Measurements from ENCODE around the gene KIAA1671. TPM values are rescaled to one million over a fixed set of nuclear protein-coding genes. Genes with fewer than 3 reads are reported as not detected.

The KIAA1671 gene
- total RNA-seq, 1 donor from 2014 or later = 11.4 TPM

GRCh38 chr22:24981656-24982055 lies 29.1 kb downstream of the KIAA1671 start:
- H3K4me1 Mint-ChIP-seq = peaks cover 17% of the 10 kb centered on the region
- no peaks in the 10 kb centered on the region for H3K9me3 Mint-ChIP-seq
- DNase-seq = no peak
- H3K36me3 Mint-ChIP-seq (ENCODE audit: low read depth) = no peaks in the 10 kb centered on the region
- H3K4me3 Mint-ChIP-seq = no peak overlapping the region
- intact Hi-C loops (cut with micrococcal nuclease) = no loop called here
- H3K27ac Mint-ChIP-seq = no peak overlapping the region
- peaks cover 11% of the 10 kb centered on the region for H3K27me3 Mint-ChIP-seq

- H3K4me1 Mint-ChIP-seq = peaks cover 21% of the 10 kb centered on the region
Observed at GRCh38 chr22:24982301-24983056, 30.0 kb downstream of the KIAA1671 start.

GRCh38 chr22:24983151-24983550 lies 30.6 kb downstream of the KIAA1671 start:
- no peaks in the 10 kb centered on the region for H3K36me3 Mint-ChIP-seq (ENCODE audit: low read depth)
- H3K27ac Mint-ChIP-seq = no peak overlapping the region
- DNase-seq = no peak
- H3K27me3 Mint-ChIP-seq = peaks cover 12% of the 10 kb centered on the region
- H3K9me3 Mint-ChIP-seq = no peaks in the 10 kb centered on the region
- H3K4me1 Mint-ChIP-seq = peaks cover 22% of the 10 kb centered on the region
- no peak overlapping the region for H3K4me3 Mint-ChIP-seq
- intact Hi-C loops (cut with micrococcal nuclease) = no loop called here

More at GRCh38 chr22:24982301-24983056, 30.0 kb downstream of the KIAA1671 start:
- DNase-seq = no peak
- intact Hi-C loops (cut with micrococcal nuclease) = no loop called here
- Mint-ChIP-seq H3K27me3 (peaks cover 11% of the 10 kb centered on the region), H3K36me3 (ENCODE audit: low read depth) (no peaks in the 10 kb centered on the region), H3K9me3 (no peaks in the 10 kb centered on the region), H3K4me3 (no peak overlapping the region), H3K27ac (no peak overlapping the region)

- Mint-ChIP-seq H3K27me3 (peaks cover 14% of the 10 kb centered on the region), H3K36me3 (ENCODE audit: low read depth) (no peaks in the 10 kb centered on the region)
- intact Hi-C loops (cut with micrococcal nuclease) = no loop called here
Observed at GRCh38 chr22:24984122-24984521, 31.6 kb downstream of the KIAA1671 start.

GRCh38 chr22:24985826-24986214 lies 33.3 kb downstream of the KIAA1671 start:
- DNase-seq = peak; percentile 71
- peaks cover 23% of the 10 kb centered on the region for H3K4me1 Mint-ChIP-seq
- peaks cover 14% of the 10 kb centered on the region for H3K27me3 Mint-ChIP-seq
- peak overlapping the region; percentile 9 for H3K4me3 Mint-ChIP-seq
- H3K27ac Mint-ChIP-seq = peak overlapping the region; percentile 49
- intact Hi-C loops (cut with micrococcal nuclease) = no loop called here
- no peaks in the 10 kb centered on the region for H3K9me3 Mint-ChIP-seq
- no peaks in the 10 kb centered on the region for H3K36me3 Mint-ChIP-seq (ENCODE audit: low read depth)

More at GRCh38 chr22:24984122-24984521, 31.6 kb downstream of the KIAA1671 start:
- no peak for DNase-seq
- no peak overlapping the region for H3K4me3 Mint-ChIP-seq
- H3K27ac Mint-ChIP-seq = no peak overlapping the region
- H3K4me1 Mint-ChIP-seq = peaks cover 22% of the 10 kb centered on the region
- no peaks in the 10 kb centered on the region for H3K9me3 Mint-ChIP-seq

GRCh38 chr22:24986816-24987215 lies 34.3 kb downstream of the KIAA1671 start:
- peak; percentile 79 for DNase-seq
- Mint-ChIP-seq H3K9me3 (no peaks in the 10 kb centered on the region), H3K36me3 (ENCODE audit: low read depth) (no peaks in the 10 kb centered on the region), H3K4me3 (peak overlapping the region; percentile 44), H3K27me3 (peaks cover 14% of the 10 kb centered on the region), H3K27ac (peak overlapping the region; percentile 34), H3K4me1 (peaks cover 28% of the 10 kb centered on the region)
- intact Hi-C loops (cut with micrococcal nuclease) = no loop called here

GRCh38 chr22:24989135-24989534 lies 36.6 kb downstream of the KIAA1671 start:
- intact Hi-C loops (cut with micrococcal nuclease) = no loop called here
- Mint-ChIP-seq H3K36me3 (ENCODE audit: low read depth) (no peaks in the 10 kb centered on the region), H3K27me3 (peaks cover 10% of the 10 kb centered on the region), H3K4me3 (no peak overlapping the region), H3K27ac (no peak overlapping the region), H3K9me3 (no peaks in the 10 kb centered on the region), H3K4me1 (peaks cover 46% of the 10 kb centered on the region)
- no peak for DNase-seq

GRCh38 chr22:24989541-24989951 lies 37.0 kb downstream of the KIAA1671 start:
- Mint-ChIP-seq H3K27ac (no peak overlapping the region), H3K4me1 (peaks cover 50% of the 10 kb centered on the region), H3K9me3 (no peaks in the 10 kb centered on the region), H3K4me3 (no peak overlapping the region), H3K27me3 (peaks cover 8% of the 10 kb centered on the region), H3K36me3 (ENCODE audit: low read depth) (no peaks in the 10 kb centered on the region)
- DNase-seq = no peak
- intact Hi-C loops (cut with micrococcal nuclease) = no loop called here

- Mint-ChIP-seq H3K4me1 (peaks cover 51% of the 10 kb centered on the region), H3K27ac (no peak overlapping the region), H3K27me3 (peaks cover 8% of the 10 kb centered on the region), H3K4me3 (no peak overlapping the region), H3K9me3 (no peaks in the 10 kb centered on the region), H3K36me3 (ENCODE audit: low read depth) (no peaks in the 10 kb centered on the region)
- DNase-seq = no peak
- intact Hi-C loops (cut with micrococcal nuclease) = loop anchor here (5.0 kb wide), 2 partner anchors 37 to 757 kb away; no protein-coding TSS in a partner anchor
Observed at GRCh38 chr22:24990344-24990905, 37.9 kb downstream of the KIAA1671 start.

GRCh38 chr22:24992946-24993345 lies 40.4 kb downstream of the KIAA1671 start:
- DNase-seq = peak; percentile 60
- H3K36me3 Mint-ChIP-seq (ENCODE audit: low read depth) = no peaks in the 10 kb centered on the region
- no peak overlapping the region for H3K4me3 Mint-ChIP-seq
- no peaks in the 10 kb centered on the region for H3K9me3 Mint-ChIP-seq
- peaks cover 9% of the 10 kb centered on the region for H3K27me3 Mint-ChIP-seq
- peaks cover 51% of the 10 kb centered on the region for H3K4me1 Mint-ChIP-seq
- intact Hi-C loops (cut with micrococcal nuclease) = loop anchor here (5.0 kb wide), 2 partner anchors 34 to 754 kb away; no protein-coding TSS in a partner anchor
- H3K27ac Mint-ChIP-seq = peak overlapping the region; percentile 87

- DNase-seq = peak; percentile 89
- H3K4me1 Mint-ChIP-seq = peaks cover 50% of the 10 kb centered on the region
- H3K4me3 Mint-ChIP-seq = peak overlapping the region; percentile 53
- intact Hi-C loops (cut with micrococcal nuclease) = loop anchor here (1.0 to 5.0 kb wide), 4 partner anchors 33 to 753 kb away; partner anchors contain the start of gene KIAA1671
- peaks cover 6% of the 10 kb centered on the region for H3K27me3 Mint-ChIP-seq
- H3K9me3 Mint-ChIP-seq = no peaks in the 10 kb centered on the region
- peak overlapping the region; percentile 87 for H3K27ac Mint-ChIP-seq
- H3K36me3 Mint-ChIP-seq (ENCODE audit: low read depth) = no peaks in the 10 kb centered on the region
Observed at GRCh38 chr22:24994070-24994763, 41.7 kb downstream of the KIAA1671 start.

GRCh38 chr22:24995649-24996180 lies 43.2 kb downstream of the KIAA1671 start:
- Mint-ChIP-seq H3K27ac (peak overlapping the region; percentile 11), H3K9me3 (no peaks in the 10 kb centered on the region), H3K36me3 (ENCODE audit: low read depth) (no peaks in the 10 kb centered on the region), H3K4me1 (peaks cover 47% of the 10 kb centered on the region), H3K4me3 (no peak overlapping the region), H3K27me3 (peaks cover 4% of the 10 kb centered on the region)
- intact Hi-C loops (cut with micrococcal nuclease) = loop anchor here (2.0 kb wide), 1 partner anchor 59 kb away; no protein-coding TSS in a partner anchor
- DNase-seq = no peak

- DNase-seq = no peak
- peaks cover 4% of the 10 kb centered on the region for H3K27me3 Mint-ChIP-seq
- peaks cover 3% of the 10 kb centered on the region for H3K9me3 Mint-ChIP-seq
- H3K4me3 Mint-ChIP-seq = no peak overlapping the region
- H3K27ac Mint-ChIP-seq = no peak overlapping the region
- H3K4me1 Mint-ChIP-seq = peaks cover 48% of the 10 kb centered on the region
- peaks cover 2% of the 10 kb centered on the region for H3K36me3 Mint-ChIP-seq (ENCODE audit: low read depth)
- intact Hi-C loops (cut with micrococcal nuclease) = no loop called here
Observed at GRCh38 chr22:24996420-24996952, 44.0 kb downstream of the KIAA1671 start.

Data from activated CD4-positive, alpha-beta T cell treated with anti-CD3 and anti-CD28 coated beads, Interleukin-2, amount 10 ng/mL, durations not matched to agents 24 days and 14 days (primary cell).